ENCODE measurements around the gene ALDH1L1. TPM values are rescaled to one million over a fixed set of nuclear protein-coding genes. Genes with fewer than 3 reads are reported as not detected.

Gene ALDH1L1
- total RNA-seq, 2 experiments from 2014 or later = not detected

DNA sequence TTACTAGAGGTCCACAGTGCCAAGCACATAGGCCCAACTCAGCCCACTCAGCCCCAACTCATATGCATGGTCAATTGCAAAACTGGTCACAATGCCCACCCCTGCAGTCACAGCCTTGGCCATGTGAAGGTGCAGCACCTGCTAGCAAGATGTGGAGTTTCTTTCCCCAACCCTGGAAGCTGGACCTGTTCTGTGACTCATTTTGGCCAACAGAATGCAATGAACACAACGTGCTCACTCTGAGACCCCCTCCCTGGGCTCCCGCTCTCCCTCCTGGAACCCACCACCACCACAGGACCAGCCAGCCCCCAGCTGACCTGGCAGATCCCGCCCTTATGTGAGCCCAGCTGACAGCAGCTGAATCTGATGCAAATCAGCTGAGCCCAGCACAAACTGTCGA is 34.4 kb downstream of the ALDH1L1 start:
- H3K4me3 Mint-ChIP-seq = no peak overlapping the region
- H3K36me3 Mint-ChIP-seq (ENCODE audit: low read depth) = no peaks in the 10 kb centered on the region
- CTCF ChIA-PET = no interaction called here
- no peaks in the 10 kb centered on the region for H3K9me3 Mint-ChIP-seq
- ATAC-seq (no peak), DNase-seq (no peak)
- H3K27ac Mint-ChIP-seq = no peak overlapping the region
- no peak for TF ChIP-seq CTCF (IDR thresholded peaks at IDR 0.05)
- POLR2A ChIA-PET = no interaction called here
- no peaks in the 10 kb centered on the region for H3K4me1 Mint-ChIP-seq (ENCODE audit: low read depth)
- intact Hi-C loops (cut with micrococcal nuclease) = no loop called here
- H3K27me3 Mint-ChIP-seq = peaks cover 6% of the 10 kb centered on the region

- POLR2A ChIA-PET = no interaction called here
- Mint-ChIP-seq H3K27ac (no peak overlapping the region), H3K36me3 (ENCODE audit: low read depth) (no peaks in the 10 kb centered on the region), H3K9me3 (no peaks in the 10 kb centered on the region), H3K4me3 (no peak overlapping the region), H3K4me1 (ENCODE audit: low read depth) (no peaks in the 10 kb centered on the region), H3K27me3 (peaks cover 22% of the 10 kb centered on the region)
- ATAC-seq (no peak), DNase-seq (no peak)
- intact Hi-C loops (cut with micrococcal nuclease) = no loop called here
- CTCF ChIA-PET = no interaction called here
- no peak for TF ChIP-seq CTCF (IDR thresholded peaks at IDR 0.05)
Observed at GRCh38 chr3:126142652-126143051, 37.7 kb downstream of the ALDH1L1 start.

DNA sequence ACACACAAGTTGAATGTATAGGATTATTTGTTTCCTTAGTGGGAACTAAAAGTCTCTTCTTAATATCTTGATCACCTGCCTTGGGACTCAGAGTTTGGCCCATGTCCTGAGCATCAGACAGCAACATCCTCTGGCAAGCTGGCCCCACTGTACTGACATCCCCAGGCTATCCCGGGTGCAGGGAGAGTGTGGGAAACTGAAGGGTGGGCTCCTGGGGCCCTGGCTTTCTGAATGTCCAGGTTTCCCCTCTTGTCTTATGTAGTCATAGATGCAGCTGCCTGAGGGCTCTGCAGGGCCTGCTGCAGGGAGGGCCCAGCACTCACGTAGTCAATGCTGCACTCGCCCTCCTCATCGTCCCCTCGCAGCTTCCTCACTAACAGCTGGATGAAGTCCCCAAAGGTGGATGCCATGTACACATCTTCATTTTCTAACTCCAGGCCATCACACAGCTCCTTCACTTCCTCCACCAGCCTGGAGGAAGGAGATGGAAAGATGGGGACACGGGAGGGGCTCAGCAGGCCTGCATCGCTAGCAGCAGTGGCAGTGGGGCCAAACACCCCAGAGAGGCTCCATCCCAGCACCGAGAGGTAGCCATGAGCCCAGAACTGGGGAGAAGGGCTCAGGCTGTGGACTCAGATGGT is 42.8 kb downstream of the ALDH1L1 start:
- intact Hi-C loops (cut with micrococcal nuclease) = no loop called here

DNA sequence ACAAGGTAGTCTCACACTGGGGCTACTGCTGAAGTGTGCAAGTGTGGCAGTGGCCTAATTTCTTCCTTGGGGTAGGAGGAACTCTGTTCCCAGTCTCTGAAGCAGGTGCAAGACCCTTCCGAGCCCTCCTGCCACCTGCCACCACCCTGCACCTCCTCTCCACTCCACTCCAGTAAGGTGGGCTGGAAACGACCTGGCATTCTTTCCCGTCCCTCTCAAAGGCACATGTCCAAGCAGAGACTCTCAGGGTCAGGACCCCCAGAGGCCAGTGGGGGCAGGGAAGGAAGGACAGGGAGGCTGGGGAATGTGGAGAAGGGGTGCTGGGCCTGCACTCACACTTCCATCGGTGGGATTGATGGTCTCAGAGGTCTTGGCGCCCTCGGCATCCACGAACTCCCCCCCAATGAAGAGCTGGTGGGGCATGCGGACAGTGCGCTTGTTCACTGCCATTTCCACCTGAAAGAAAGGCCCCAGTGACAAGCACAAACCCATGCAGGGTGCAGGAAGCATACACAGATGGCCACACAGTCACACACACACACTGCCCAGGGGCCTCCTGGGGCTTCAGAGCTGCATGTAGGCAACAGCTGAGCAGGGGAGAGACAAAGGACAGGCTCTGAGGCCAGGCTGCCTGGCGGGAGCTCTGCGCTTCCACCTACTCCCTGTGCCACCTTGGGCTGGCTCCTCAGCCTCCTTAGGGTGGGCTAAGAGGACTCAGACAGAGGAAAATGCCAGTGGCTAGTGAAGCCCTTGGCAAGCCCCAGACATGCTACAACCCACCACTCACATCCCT is 43.8 kb downstream of the ALDH1L1 start:
- Mint-ChIP-seq H3K4me1 (ENCODE audit: low read depth) (no peaks in the 10 kb centered on the region), H3K27ac (no peak overlapping the region), H3K4me3 (no peak overlapping the region), H3K27me3 (peaks cover 24% of the 10 kb centered on the region), H3K36me3 (ENCODE audit: low read depth) (no peaks in the 10 kb centered on the region), H3K9me3 (no peaks in the 10 kb centered on the region)
- no peak for DNase-seq
- intact Hi-C loops (cut with micrococcal nuclease) = no loop called here
- ATAC-seq = no peak
- POLR2A ChIA-PET = no interaction called here
- CTCF ChIA-PET = interaction anchor here (1.1 kb wide), 1 partner anchor 61 kb away, joined by 4 read pairs; no protein-coding TSS in a partner anchor
- TF ChIP-seq CTCF (IDR thresholded peaks at IDR 0.05) = no peak

More for the DNA sequence above, 42.8 kb downstream of the ALDH1L1 start:
- no peaks in the 10 kb centered on the region for H3K36me3 Mint-ChIP-seq (ENCODE audit: low read depth)
- H3K4me1 Mint-ChIP-seq (ENCODE audit: low read depth) = no peaks in the 10 kb centered on the region
- H3K9me3 Mint-ChIP-seq = no peaks in the 10 kb centered on the region
- H3K4me3 Mint-ChIP-seq = no peak overlapping the region
- no peak for TF ChIP-seq CTCF (IDR thresholded peaks at IDR 0.05)
- ChIA-PET CTCF (interaction anchor here (1.1 to 2.1 kb wide), 2 partner anchors 60 to 61 kb away, joined by 4 to 5 read pairs; no protein-coding TSS in a partner anchor), POLR2A (no interaction called here)
- H3K27me3 Mint-ChIP-seq = peaks cover 26% of the 10 kb centered on the region
- H3K27ac Mint-ChIP-seq = no peak overlapping the region
- DNase-seq = no peak
- no peak for ATAC-seq
